GM18858 (cell line): Measurements from ENCODE around the gene ASIC4.

Experiments used
- ATAC-seq: cut with Tn5 transposase; IDR thresholded peaks from one replicate; pipeline ENCODE4 v1.9.1; 2021; ENCODE audit not compliant: unreplicated experiment

Gene ASIC4

GRCh38 chr2:219565130-219566080, 51.1 kb downstream of the ASIC4 start:
- no peak for ATAC-seq

- ATAC-seq = no peak
These were observed 52.4 kb downstream of the ASIC4 start for GRCh38 chr2:219566640-219567039.

- ATAC-seq = no peak
These were observed 52.8 kb downstream of the ASIC4 start for GRCh38 chr2:219567131-219567530.

GRCh38 chr2:219567791-219568361, 53.6 kb downstream of the ASIC4 start:
- no peak for ATAC-seq

- ATAC-seq = no peak
These were observed 54.8 kb downstream of the ASIC4 start for GRCh38 chr2:219569041-219569440.

GRCh38 chr2:219569635-219570034, 55.4 kb downstream of the ASIC4 start:
- no peak for ATAC-seq

- no peak for ATAC-seq
These were observed 56.1 kb downstream of the ASIC4 start for GRCh38 chr2:219570194-219570923.

- ATAC-seq = no peak
These were observed 56.6 kb downstream of the ASIC4 start for GRCh38 chr2:219570924-219571310.

GRCh38 chr2:219571311-219572236, 57.3 kb downstream of the ASIC4 start, which contains the start of gene OBSL1:
TSS of gene OBSL1 (minus strand) at chr2:219571539. CDS start at chr2:219571232, 307 bp downstream.
- no peak for ATAC-seq

GRCh38 chr2:219572237-219573001, 58.1 kb downstream of the ASIC4 start, which contains the start of gene INHA:
TSS of gene INHA (plus strand) at chr2:219572310. CDS start at chr2:219572375, 65 bp downstream.
- ATAC-seq = no peak

- no peak for ATAC-seq
These were observed 58.9 kb downstream of the ASIC4 start for GRCh38 chr2:219573166-219573565.

- no peak for ATAC-seq
These were observed 60.4 kb downstream of the ASIC4 start for GRCh38 chr2:219574484-219575311.

- no peak for ATAC-seq
These were observed 61.6 kb downstream of the ASIC4 start for GRCh38 chr2:219575566-219576504.

- no peak for ATAC-seq
These were observed 62.5 kb downstream of the ASIC4 start for GRCh38 chr2:219576505-219577388.

GRCh38 chr2:219578811-219579613, 64.7 kb downstream of the ASIC4 start:
- no peak for ATAC-seq

GRCh38 chr2:219581346-219581745, 67.1 kb downstream of the ASIC4 start:
- no peak for ATAC-seq
